GM19328 (cell line): ENCODE data around the gene ATN1.

ENCODE experiments used
- ATAC-seq: cut with Tn5 transposase; IDR thresholded peaks from one replicate; pipeline ENCODE4 v1.9.1; 2021; ENCODE audit warnings: mild to moderate bottlenecking, moderate library complexity; ENCODE audit not compliant: unreplicated experiment

The ATN1 gene

GRCh38 chr12:6957151-6957701 lies 29.5 kb downstream of the ATN1 start:
- no peak for ATAC-seq

GRCh38 chr12:6957741-6958608 lies 30.2 kb downstream of the ATN1 start:
- no peak for ATAC-seq

GRCh38 chr12:6958609-6959057 lies 30.9 kb downstream of the ATN1 start:
- no peak for ATAC-seq

- ATAC-seq: peak; percentile 43
Measured at GRCh38 chr12:6959058-6959804, 31.5 kb downstream of the ATN1 start.

- ATAC-seq: no peak
Measured at GRCh38 chr12:6959805-6960592, 32.2 kb downstream of the ATN1 start.

GRCh38 chr12:6960593-6961277 lies 33.0 kb downstream of the ATN1 start:
- no peak for ATAC-seq

- ATAC-seq: no peak
Measured at GRCh38 chr12:6961278-6961694, 33.5 kb downstream of the ATN1 start.

- no peak for ATAC-seq
Measured at GRCh38 chr12:6961695-6962284, 34.0 kb downstream of the ATN1 start.

- no peak for ATAC-seq
Measured at GRCh38 chr12:6962285-6963015, 34.7 kb downstream of the ATN1 start.

GRCh38 chr12:6963016-6963731 lies 35.4 kb downstream of the ATN1 start:
- ATAC-seq: no peak

GRCh38 chr12:6963791-6964413 lies 36.1 kb downstream of the ATN1 start:
- ATAC-seq: no peak

GRCh38 chr12:6964605-6965025 lies 36.9 kb downstream of the ATN1 start:
- ATAC-seq: no peak

- ATAC-seq: no peak
Measured at GRCh38 chr12:6965026-6965661, 37.4 kb downstream of the ATN1 start.

- ATAC-seq: no peak
Measured at GRCh38 chr12:6965714-6966113, 38.0 kb downstream of the ATN1 start.

GRCh38 chr12:6966351-6966750 lies 38.6 kb downstream of the ATN1 start:
- ATAC-seq: no peak

GRCh38 chr12:6967651-6968100 lies 39.9 kb downstream of the ATN1 start:
- no peak for ATAC-seq

- no peak for ATAC-seq
Measured at GRCh38 chr12:6968426-6968825, 40.7 kb downstream of the ATN1 start.
